DOHH2 (cell line): ENCODE results near the gene DYRK2.

Source experiments
- CTCF ChIP-seq: fragments of 200-600 bp; sonication (generic); IDR thresholded peaks from one replicate; pipeline ENCODE4 v1.5.1; 2014; ENCODE audit warnings: antibody characterized with exemption, mild to moderate bottlenecking, low read depth, low read length; ENCODE audit not compliant: poor library complexity, severe bottlenecking
- EZH2phosphoT487 ChIP-seq: fragments of 200-600 bp; sonication (generic); IDR thresholded peaks from 2 replicates; pipeline ENCODE4 v1.6.1; 2017; ENCODE audit warnings: borderline replicate concordance, mild to moderate bottlenecking, antibody characterized with exemption, low read length, moderate library complexity, mixed read lengths

GRCh38 chr12:67637718-67638117, 10.8 kb upstream of the DYRK2 start:
- TF ChIP-seq CTCF, result no peak
- TF ChIP-seq EZH2phosphoT487, result no peak
